LNCaP clone FGC (cell line): ENCODE measurements around the gene CLDN14.
A peak's percentile ranks its signal among the peaks of the same experiment; 100 is the strongest.

Source experiments
- DNase-seq: peaks from one replicate; pipeline ENCODE4 v3.0.0-alpha.2; 2011; ENCODE audit warnings: low read depth
- H3K4me3 ChIP-seq: 2 replicates; pipeline ENCODE4 v1.5.1; 2011; ENCODE audit warnings: mild to moderate bottlenecking, low read depth, low read length, control low read depth
- TF ChIP-seq, protein P1 (sequence below): IDR thresholded peaks from 2 replicates; pipeline ENCODE4 v1.5.1; 2012; ENCODE audit warnings: mild to moderate bottlenecking; ENCODE audit not compliant: control insufficient read depth, insufficient read depth; ENCODE audit errors: extremely low read depth

Gene CLDN14

DNA sequence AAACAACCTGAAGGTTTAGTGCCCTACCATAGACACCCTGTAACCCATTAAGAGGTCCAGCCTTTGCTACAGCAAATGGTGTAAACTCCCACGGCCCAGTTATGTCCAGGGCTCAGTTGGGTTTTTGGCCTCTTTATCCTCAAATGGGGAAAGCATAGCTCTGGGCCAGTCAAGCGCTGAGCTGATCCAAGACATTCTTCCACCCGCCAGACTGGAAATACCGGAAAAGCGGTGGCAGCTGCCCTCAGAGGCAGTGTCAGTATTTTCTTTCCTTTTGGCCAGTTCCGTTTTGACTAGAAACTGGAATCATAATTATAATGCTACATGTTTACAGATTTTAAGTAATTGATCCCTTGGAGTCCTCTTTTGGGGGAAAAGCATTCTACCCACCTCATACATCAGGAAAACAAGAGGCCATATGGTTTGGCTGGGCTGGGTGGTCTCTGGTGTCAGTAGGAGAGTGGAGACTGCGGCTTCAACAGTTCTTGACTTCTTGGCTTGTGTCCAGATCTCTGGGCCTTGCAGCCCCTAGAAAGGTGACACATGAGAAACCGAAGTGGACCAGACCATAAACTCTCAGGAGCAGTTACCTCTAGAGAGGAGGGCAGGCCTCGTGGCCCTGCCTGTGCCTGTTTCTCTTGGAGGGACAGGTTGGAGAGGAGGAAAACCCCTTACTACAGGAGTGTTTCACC, 30.2 kb upstream of the CLDN14 start:
- H3K4me3 ChIP-seq, result peak overlapping the region; percentile 20; the same call in 1 of the 2 replicates
- TF ChIP-seq, protein P1, sequence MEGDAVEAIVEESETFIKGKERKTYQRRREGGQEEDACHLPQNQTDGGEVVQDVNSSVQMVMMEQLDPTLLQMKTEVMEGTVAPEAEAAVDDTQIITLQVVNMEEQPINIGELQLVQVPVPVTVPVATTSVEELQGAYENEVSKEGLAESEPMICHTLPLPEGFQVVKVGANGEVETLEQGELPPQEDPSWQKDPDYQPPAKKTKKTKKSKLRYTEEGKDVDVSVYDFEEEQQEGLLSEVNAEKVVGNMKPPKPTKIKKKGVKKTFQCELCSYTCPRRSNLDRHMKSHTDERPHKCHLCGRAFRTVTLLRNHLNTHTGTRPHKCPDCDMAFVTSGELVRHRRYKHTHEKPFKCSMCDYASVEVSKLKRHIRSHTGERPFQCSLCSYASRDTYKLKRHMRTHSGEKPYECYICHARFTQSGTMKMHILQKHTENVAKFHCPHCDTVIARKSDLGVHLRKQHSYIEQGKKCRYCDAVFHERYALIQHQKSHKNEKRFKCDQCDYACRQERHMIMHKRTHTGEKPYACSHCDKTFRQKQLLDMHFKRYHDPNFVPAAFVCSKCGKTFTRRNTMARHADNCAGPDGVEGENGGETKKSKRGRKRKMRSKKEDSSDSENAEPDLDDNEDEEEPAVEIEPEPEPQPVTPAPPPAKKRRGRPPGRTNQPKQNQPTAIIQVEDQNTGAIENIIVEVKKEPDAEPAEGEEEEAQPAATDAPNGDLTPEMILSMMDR, result no peak
- DNase-seq, result peak; percentile 77

DNA sequence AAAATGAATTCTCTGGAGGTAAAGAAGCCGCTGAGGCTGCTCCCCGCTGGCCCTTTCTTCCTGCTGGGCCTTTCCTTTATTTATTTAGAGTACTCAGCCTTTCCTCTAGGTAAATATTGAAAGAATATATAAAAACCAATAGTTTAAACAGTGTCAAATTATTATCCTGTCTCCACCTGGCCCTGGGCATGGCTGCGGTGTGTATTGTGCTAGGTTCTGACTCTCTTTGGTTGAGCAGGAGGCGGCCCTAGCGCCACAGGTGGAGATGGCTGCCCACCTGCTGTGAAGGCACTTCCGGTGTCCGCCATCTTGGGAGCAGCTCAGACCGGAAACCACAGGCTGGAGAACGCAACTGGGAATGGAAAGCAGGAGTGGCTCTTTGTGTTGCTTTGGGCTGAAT, 29.0 kb upstream of the CLDN14 start:
- DNase-seq, result peak; percentile 61
- H3K4me3 ChIP-seq, result no peak overlapping the region
- TF ChIP-seq, protein P1, result no peak

DNA sequence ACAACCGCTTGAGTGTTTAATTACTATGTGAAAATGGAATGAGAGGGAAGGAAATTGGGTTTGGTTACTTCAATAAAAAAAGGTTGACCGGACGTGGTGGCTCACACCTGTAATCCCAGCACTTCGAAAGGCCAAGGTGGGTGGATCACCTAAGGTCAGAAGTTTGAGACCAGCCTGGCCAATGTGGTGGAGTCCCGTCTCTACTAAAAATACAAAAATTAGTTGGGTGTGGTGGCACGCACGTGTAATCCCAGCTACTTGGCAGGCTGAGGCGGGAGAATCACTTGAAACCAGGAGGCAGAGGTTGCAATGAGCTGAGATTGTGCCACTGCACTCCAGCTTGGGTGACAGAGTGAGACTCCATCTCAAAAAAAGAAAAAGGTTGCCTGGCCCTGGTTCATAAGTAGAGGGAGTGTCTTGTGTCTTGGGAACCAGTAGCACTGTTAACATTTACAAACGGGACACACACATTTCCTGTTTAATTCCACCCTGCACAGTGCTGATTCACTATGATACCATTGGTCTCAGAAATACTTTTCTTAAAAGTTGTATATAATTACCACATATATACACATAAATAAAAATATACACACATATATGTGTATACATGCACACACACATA, 27.6 kb upstream of the CLDN14 start:
- DNase-seq, result no peak
- TF ChIP-seq, protein P1, result no peak
- H3K4me3 ChIP-seq, result no peak overlapping the region

DNA sequence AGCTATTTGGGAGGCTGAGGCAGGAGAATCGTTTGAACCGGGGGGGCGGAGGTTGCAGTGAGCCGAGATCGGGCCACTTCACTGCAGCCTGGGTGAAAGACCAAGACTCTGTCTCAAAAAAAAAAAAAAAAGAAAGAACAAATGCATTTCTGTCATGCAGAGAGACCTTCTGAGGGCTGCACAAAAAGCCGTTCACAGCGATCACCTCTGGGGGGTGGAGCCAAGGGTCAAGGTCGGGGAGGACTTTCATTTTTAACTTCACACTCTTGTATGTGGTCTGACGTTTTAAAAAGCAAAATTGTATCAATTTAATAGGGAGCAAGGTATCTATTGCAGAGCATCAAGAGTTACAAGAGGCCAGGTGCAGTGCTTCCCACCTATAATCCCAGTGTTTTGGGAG, 26.6 kb upstream of the CLDN14 start:
- TF ChIP-seq, protein P1, result no peak
- no peak overlapping the region for H3K4me3 ChIP-seq
- no peak for DNase-seq

DNA sequence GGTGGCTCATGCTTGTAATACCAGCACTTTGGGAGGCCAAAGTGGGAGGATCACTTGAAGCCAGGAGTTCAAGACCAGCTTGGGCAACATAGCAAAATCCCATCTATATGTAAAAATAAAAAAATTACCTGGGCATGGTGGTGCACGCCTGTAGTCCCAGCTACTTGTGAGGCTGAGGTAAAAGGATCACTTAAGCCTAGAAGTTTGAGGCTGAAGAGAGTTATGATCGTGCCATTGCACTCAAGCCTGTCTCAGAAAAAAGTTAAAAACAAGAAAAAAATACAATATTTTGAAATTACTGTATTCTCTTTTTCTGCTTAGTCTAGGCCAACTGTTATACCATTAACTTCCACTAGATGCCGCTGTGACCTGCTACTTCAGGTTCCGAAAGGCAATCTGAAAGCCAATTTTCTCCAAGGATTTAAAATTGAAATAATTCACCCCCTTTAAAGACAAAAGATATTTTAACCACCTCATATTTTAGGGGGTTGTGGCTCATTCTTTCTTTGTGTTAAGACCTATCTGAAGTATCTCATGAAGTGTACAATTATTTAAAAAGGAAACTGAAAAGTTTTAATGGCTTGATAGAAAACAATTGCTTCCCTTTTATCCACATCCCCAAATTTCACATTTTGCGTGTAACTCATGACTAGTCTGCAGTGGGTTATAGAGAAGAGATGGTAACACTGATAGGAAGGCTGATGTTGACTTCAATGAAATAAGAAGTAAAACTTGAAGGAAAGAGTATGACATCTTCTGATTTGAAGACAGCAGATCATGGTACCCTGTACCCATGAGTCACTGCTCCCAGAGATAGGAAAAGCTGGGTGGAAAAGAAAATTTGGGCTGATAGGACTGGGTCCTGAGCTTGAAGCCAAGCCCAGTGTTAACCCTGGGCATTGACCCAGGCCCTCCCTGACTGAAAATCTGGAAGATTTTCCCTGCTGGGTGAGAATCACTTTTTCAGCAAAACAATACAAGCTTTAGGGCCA, 24.4 kb upstream of the CLDN14 start:
- DNase-seq, result no peak
- TF ChIP-seq, protein P1, result peak; percentile 73
- H3K4me3 ChIP-seq, result no peak overlapping the region

DNA sequence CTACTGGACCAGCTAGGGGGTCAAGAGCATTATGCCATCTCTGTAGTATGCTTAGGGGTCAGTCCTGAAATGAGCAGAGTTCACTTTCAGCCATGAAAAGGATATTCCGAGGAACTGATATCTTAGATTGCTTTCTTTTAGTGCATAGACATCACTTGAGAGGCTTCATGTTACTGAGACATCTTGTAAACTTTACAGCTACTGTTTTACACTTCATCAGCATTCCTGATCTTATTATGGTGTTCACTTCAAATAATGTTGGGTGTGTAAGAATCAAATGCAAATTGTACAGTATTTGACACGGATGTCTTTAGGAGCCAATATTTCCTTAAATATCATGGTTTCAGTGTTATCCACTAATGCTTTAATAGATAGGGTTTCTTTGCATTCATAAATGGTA, 22.4 kb upstream of the CLDN14 start:
- DNase-seq, result no peak
- TF ChIP-seq, protein P1, result no peak
- no peak overlapping the region for H3K4me3 ChIP-seq
